ENCODE data around the gene EXOC3. TPM values are rescaled to one million over a fixed set of nuclear protein-coding genes. Genes with fewer than 3 reads are reported as not detected.

The EXOC3 gene
- total RNA-seq, 1 experiment from 2014 or later, result 52.4 TPM

GRCh38 chr5:464446-464842, 21.5 kb downstream of the EXOC3 start (continued):
- TF ChIP-seq CTCF (IDR thresholded peaks at IDR 0.05 in 2 of 3, conservative IDR thresholded peaks at IDR 0.05 in 1 of 3; ENCODE audit: borderline replicate concordance in 1 of 3, insufficient read depth in 1 of 3, low read depth in 2 of 3, low read length in 2 of 3) (no peak), ZNF274 (IDR thresholded peaks at IDR 0.05; ENCODE audit: low read depth, low read length) (no peak), CBX3 (IDR thresholded peaks at IDR 0.05; ENCODE audit: low read depth) (no peak), YY1 (IDR thresholded peaks at IDR 0.05; ENCODE audit: extremely low read depth, insufficient replicate concordance, low read depth, low read length) (no peak), MAX (IDR thresholded peaks at IDR 0.05) (no peak), EGR1 (IDR thresholded peaks at IDR 0.05; ENCODE audit: low read depth) (no peak), EZH2 (IDR thresholded peaks at IDR 0.05) (no peak), JUND (IDR thresholded peaks at IDR 0.05) (no peak), SP1 (IDR thresholded peaks at IDR 0.05; ENCODE audit: low read depth) (no peak)

GRCh38 chr5:464843-465590, 22.0 kb downstream of the EXOC3 start:
- no peak for DNase-seq (ENCODE audit: low read depth, low spot score)
- ATAC-seq, result no peak
- CTCF ChIA-PET, result no interaction called here
- peaks cover 9 to 16% of the 10 kb centered on the region in 2 experiments; a peak in 3 of 4 replicates for H3K36me3 ChIP-seq (ENCODE audit: control insufficient read depth in 1 of 2, insufficient read depth in 2 of 2, low read length in 2 of 2)
- H3K27ac ChIP-seq (ENCODE audit: low read depth, low read length), result no peak overlapping the region
- no peak overlapping the region for H3K4me3 ChIP-seq (replicated peaks in 1 of 2; ENCODE audit: low read depth in 1 of 2, low read length in 2 of 2)
- no peak overlapping the region for H3K4me2 ChIP-seq (ENCODE audit: low read length)
- no peaks in the 10 kb centered on the region for H4K20me1 ChIP-seq (ENCODE audit: insufficient read depth)
- H2AFZ ChIP-seq (ENCODE audit: low read depth, low read length, poor library complexity, severe bottlenecking), result no peak overlapping the region
- H3K79me2 ChIP-seq (ENCODE audit: insufficient read depth, low read length), result no peaks in the 10 kb centered on the region; the same call in 1 of the 2 replicates
- RAD21 ChIA-PET (ENCODE audit: low non-redundant PET in 1 of 2, low total read pairs in 2 of 2, uncharacterized antibody in 2 of 2, unreplicated experiment in 2 of 2), result no interaction called here
- H3K9me2 ChIP-seq (ENCODE audit: insufficient read depth), result no peaks in the 10 kb centered on the region
- H3K4me1 ChIP-seq (ENCODE audit: control insufficient read depth in 1 of 2, insufficient read depth in 2 of 2, low read length in 2 of 2), result no peaks in the 10 kb centered on the region
- no peak for TF ChIP-seq EGR1 (IDR thresholded peaks at IDR 0.05; ENCODE audit: low read depth)
- no peak for TF ChIP-seq CEBPB (IDR thresholded peaks at IDR 0.05; ENCODE audit: low read depth)
- TF ChIP-seq RAD21 (IDR thresholded peaks at IDR 0.05; ENCODE audit: low read depth), result no peak
- no peak for TF ChIP-seq ZNF274 (IDR thresholded peaks at IDR 0.05; ENCODE audit: low read depth, low read length)
- no peak for TF ChIP-seq EZH2 (IDR thresholded peaks at IDR 0.05)
- TF ChIP-seq CTCF (IDR thresholded peaks at IDR 0.05 in 2 of 3, conservative IDR thresholded peaks at IDR 0.05 in 1 of 3; ENCODE audit: borderline replicate concordance in 1 of 3, insufficient read depth in 1 of 3, low read depth in 2 of 3, low read length in 2 of 3), result no peak
- no peak for TF ChIP-seq ELF1 (IDR thresholded peaks at IDR 0.05; ENCODE audit: borderline replicate concordance, low read depth)
- TF ChIP-seq SP1 (IDR thresholded peaks at IDR 0.05; ENCODE audit: low read depth), result no peak
- TF ChIP-seq JUND (IDR thresholded peaks at IDR 0.05), result no peak
- no peak for TF ChIP-seq REST (IDR thresholded peaks at IDR 0.05; ENCODE audit: low read depth)
- TF ChIP-seq CBX3 (IDR thresholded peaks at IDR 0.05; ENCODE audit: low read depth), result no peak
- no peaks in the 10 kb centered on the region for H3K27me3 ChIP-seq (ENCODE audit: insufficient read depth, low read length)
- POLR2A ChIA-PET, result no interaction called here
- H3K9ac ChIP-seq (ENCODE audit: low read length), result no peak overlapping the region
- BruUV-seq (replicated peaks), result no TSS peak
- no peaks in the 10 kb centered on the region for H3K9me3 ChIP-seq (ENCODE audit: control insufficient read depth in 1 of 2, insufficient read depth in 1 of 2, low read depth in 1 of 2, low read length in 2 of 2)
- intact Hi-C loops (cut with micrococcal nuclease), result no loop called here
